Uterus (tissue), 2 donors: ENCODE results near the gene MCM8.

Source experiments
- POLR2A ChIP-seq, 2 donors: fragments of 450-650 bp; IDR thresholded peaks; one replicate each; pipeline ENCODE4 v1.6.1; 2016; ENCODE audit warnings: antibody characterized with exemption in 2 of 2, mild to moderate bottlenecking in 1 of 2, moderate library complexity in 1 of 2
- TF ChIP-seq, protein P1 (sequence below), 4 experiments: fragments of 200-600 bp in 2 of 4; fragments of 450-650 bp in 2 of 4; sonication (generic) in 2 of 4; IDR thresholded peaks; one replicate each; pipeline ENCODE4 v1.5.1; 2016 to 2019; ENCODE audit warnings: antibody characterized with exemption in 4 of 4, mild to moderate bottlenecking in 2 of 4, moderate library complexity in 1 of 4

DNA sequence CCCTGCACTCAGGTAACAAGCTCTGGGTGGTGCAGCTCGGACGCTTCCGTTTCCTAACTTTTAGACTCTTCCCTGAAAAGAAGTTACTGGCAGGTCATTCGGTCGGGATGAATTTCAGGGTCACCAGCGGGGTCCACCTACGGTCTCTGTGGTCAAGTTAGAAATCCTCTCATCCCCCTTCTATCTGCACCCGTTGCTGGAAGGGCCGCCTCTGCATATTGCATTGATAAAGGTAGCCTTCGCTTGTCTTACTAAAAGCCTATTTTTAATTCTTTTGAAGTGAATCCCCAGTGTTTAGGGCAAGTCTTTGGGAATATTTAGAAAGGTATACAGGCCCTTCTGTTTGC is 56.1 kb downstream of the MCM8 start:
- TF ChIP-seq, protein P1, sequence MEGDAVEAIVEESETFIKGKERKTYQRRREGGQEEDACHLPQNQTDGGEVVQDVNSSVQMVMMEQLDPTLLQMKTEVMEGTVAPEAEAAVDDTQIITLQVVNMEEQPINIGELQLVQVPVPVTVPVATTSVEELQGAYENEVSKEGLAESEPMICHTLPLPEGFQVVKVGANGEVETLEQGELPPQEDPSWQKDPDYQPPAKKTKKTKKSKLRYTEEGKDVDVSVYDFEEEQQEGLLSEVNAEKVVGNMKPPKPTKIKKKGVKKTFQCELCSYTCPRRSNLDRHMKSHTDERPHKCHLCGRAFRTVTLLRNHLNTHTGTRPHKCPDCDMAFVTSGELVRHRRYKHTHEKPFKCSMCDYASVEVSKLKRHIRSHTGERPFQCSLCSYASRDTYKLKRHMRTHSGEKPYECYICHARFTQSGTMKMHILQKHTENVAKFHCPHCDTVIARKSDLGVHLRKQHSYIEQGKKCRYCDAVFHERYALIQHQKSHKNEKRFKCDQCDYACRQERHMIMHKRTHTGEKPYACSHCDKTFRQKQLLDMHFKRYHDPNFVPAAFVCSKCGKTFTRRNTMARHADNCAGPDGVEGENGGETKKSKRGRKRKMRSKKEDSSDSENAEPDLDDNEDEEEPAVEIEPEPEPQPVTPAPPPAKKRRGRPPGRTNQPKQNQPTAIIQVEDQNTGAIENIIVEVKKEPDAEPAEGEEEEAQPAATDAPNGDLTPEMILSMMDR (IDR thresholded peaks at IDR 0.05), result no peak
- TF ChIP-seq POLR2A (IDR thresholded peaks at IDR 0.05), result no peak
